Osteoblast (primary cell): ENCODE measurements around the gene CTSH. TPM values are rescaled to one million over a fixed set of nuclear protein-coding genes. Genes with fewer than 3 reads are reported as not detected.

Experiments used
- DNase-seq: peaks from one replicate; pipeline ENCODE4 v3.0.0; 2011; ENCODE audit warnings: low spot score, mixed read lengths; ENCODE audit not compliant: insufficient read length; ENCODE audit errors: missing footprints
- H2AFZ ChIP-seq: 2 replicates; pipeline ENCODE4 v1.6.0; 2011; ENCODE audit warnings: mild to moderate bottlenecking, low read length
- H3K27ac ChIP-seq: 2 replicates; pipeline ENCODE4 v1.5.1; 2011; ENCODE audit warnings: mild to moderate bottlenecking, low read depth, low read length, moderate library complexity
- H3K27me3 ChIP-seq: 2 replicates; pipeline ENCODE4 v1.6.0; 2012; ENCODE audit warnings: mild to moderate bottlenecking, control low read depth, inconsistent platforms, low read length, moderate library complexity; ENCODE audit not compliant: insufficient read depth
- H3K36me3 ChIP-seq: 2 replicates; pipeline ENCODE4 v1.5.1; 2011; ENCODE audit warnings: mild to moderate bottlenecking, low read length, control low read depth, moderate library complexity; ENCODE audit not compliant: insufficient read depth
- H3K4me1 ChIP-seq: 2 replicates; pipeline ENCODE4 v1.5.1; 2011; ENCODE audit warnings: mild to moderate bottlenecking, low read length, control low read depth, moderate library complexity; ENCODE audit not compliant: insufficient read depth
- H3K4me2 ChIP-seq: 2 replicates; pipeline ENCODE4 v1.6.0; 2011; ENCODE audit warnings: mild to moderate bottlenecking, low read length; ENCODE audit not compliant: insufficient read depth
- H3K4me3 ChIP-seq: fragments of 200-600 bp; sonication (generic); 3 replicates; pipeline ENCODE4 v1.5.1; 2012; ENCODE audit warnings: mild to moderate bottlenecking, low read length, inconsistent platforms; ENCODE audit not compliant: insufficient read depth
- H3K79me2 ChIP-seq: 2 replicates; pipeline ENCODE4 v1.6.0; 2012; ENCODE audit warnings: mild to moderate bottlenecking, low read length, control low read depth, inconsistent platforms; ENCODE audit not compliant: insufficient read depth
- H3K9me3 ChIP-seq: 2 replicates; pipeline ENCODE4 v1.5.1; 2011; ENCODE audit warnings: low read depth, low read length, control low read depth
- H4K20me1 ChIP-seq: 2 replicates; pipeline ENCODE4 v1.6.0; 2012; ENCODE audit warnings: mild to moderate bottlenecking, low read length, control low read depth; ENCODE audit not compliant: insufficient read depth
- CTCF ChIP-seq: IDR thresholded peaks from 2 replicates; pipeline ENCODE4 v1.5.1; 2011; ENCODE audit warnings: mild to moderate bottlenecking, low read depth, low read length, moderate library complexity; ENCODE audit errors: extremely low read depth
- total RNA-seq: library from RNA; depleted of rRNA; stranded (reverse); fragments of >200 nt; gene quantifications from 2 replicates; pipeline ENCODE4 v1.2.3, GENCODE V29; 2012

The CTSH gene
- total RNA-seq, 1 donor: 4.7 TPM

GRCh38 chr15:78959360-78959759, 14.5 kb upstream of the CTSH start:
- Histone ChIP-seq H3K4me3 (no peak overlapping the region), H3K36me3 (no peaks in the 10 kb centered on the region), H3K27me3 (peaks cover 17% of the 10 kb centered on the region), H3K4me1 (no peaks in the 10 kb centered on the region), H3K9me3 (no peaks in the 10 kb centered on the region), H3K4me2 (no peak overlapping the region), H4K20me1 (no peaks in the 10 kb centered on the region), H2AFZ (no peak overlapping the region), H3K79me2 (no peaks in the 10 kb centered on the region), H3K27ac (no peak overlapping the region)
- no peak for TF ChIP-seq CTCF
- DNase-seq: no peak

- no peak for TF ChIP-seq CTCF
- no peak overlapping the region for H3K4me2 ChIP-seq
- H3K36me3 ChIP-seq: no peaks in the 10 kb centered on the region
- no peaks in the 10 kb centered on the region for H3K4me1 ChIP-seq
- H4K20me1 ChIP-seq: no peaks in the 10 kb centered on the region
- no peak overlapping the region for H2AFZ ChIP-seq
- no peaks in the 10 kb centered on the region for H3K9me3 ChIP-seq
- DNase-seq: no peak
- H3K27me3 ChIP-seq: peaks cover 19% of the 10 kb centered on the region
- H3K4me3 ChIP-seq: no peak overlapping the region
- H3K27ac ChIP-seq: no peak overlapping the region
- no peaks in the 10 kb centered on the region for H3K79me2 ChIP-seq
Measured at GRCh38 chr15:78957416-78958093, 12.7 kb upstream of the CTSH start.

GRCh38 chr15:78956937-78957336, 12.1 kb upstream of the CTSH start:
- H3K36me3 ChIP-seq: no peaks in the 10 kb centered on the region
- no peak overlapping the region for H3K4me2 ChIP-seq
- no peaks in the 10 kb centered on the region for H3K9me3 ChIP-seq

GRCh38 chr15:78955355-78955754, 10.5 kb upstream of the CTSH start:
- no peaks in the 10 kb centered on the region for H3K79me2 ChIP-seq
- no peak for TF ChIP-seq CTCF
- no peaks in the 10 kb centered on the region for H3K9me3 ChIP-seq

More at GRCh38 chr15:78956937-78957336, 12.1 kb upstream of the CTSH start:
- no peaks in the 10 kb centered on the region for H3K4me1 ChIP-seq
- H2AFZ ChIP-seq: no peak overlapping the region
- no peak for TF ChIP-seq CTCF
- H4K20me1 ChIP-seq: no peaks in the 10 kb centered on the region
- no peaks in the 10 kb centered on the region for H3K79me2 ChIP-seq
- no peak for DNase-seq
- peaks cover 16% of the 10 kb centered on the region for H3K27me3 ChIP-seq
- no peak overlapping the region for H3K4me3 ChIP-seq
- no peak overlapping the region for H3K27ac ChIP-seq

More at GRCh38 chr15:78955355-78955754, 10.5 kb upstream of the CTSH start:
- peaks cover 9% of the 10 kb centered on the region for H3K27me3 ChIP-seq
- no peak overlapping the region for H3K4me3 ChIP-seq
- no peak overlapping the region for H3K4me2 ChIP-seq
- no peak overlapping the region for H3K27ac ChIP-seq
- H2AFZ ChIP-seq: no peak overlapping the region
- H3K4me1 ChIP-seq: peaks cover 5% of the 10 kb centered on the region
- DNase-seq: no peak
- H3K36me3 ChIP-seq: no peaks in the 10 kb centered on the region
- no peaks in the 10 kb centered on the region for H4K20me1 ChIP-seq
